PC-9 (cell line): ENCODE measurements around the gene HAL. TPM values are rescaled to one million over a fixed set of nuclear protein-coding genes. Genes with fewer than 3 reads are reported as not detected.

ENCODE experiments used
- BruUV-seq: library from RNA; stranded (reverse); fragments of 400-500 nt; replicated peaks from 2 replicates; lab custom pipeline; 2021; lab: Mats Ljungman, UMichigan
- CTCF ChIA-PET: fragments of 300-600 bp; sonication (Branson Sonifier 250); formaldehyde crosslinking; loops from one replicate; lab custom pipeline; 2022; ENCODE audit warnings: antibody characterized with exemption; lab: Charles Lee
- POLR2A ChIA-PET: fragments of 300-600 bp; sonication (Branson Sonifier 250); formaldehyde crosslinking; loops from one replicate; lab custom pipeline; 2022; ENCODE audit warnings: antibody characterized with exemption; ENCODE audit not compliant: unreplicated experiment; lab: Charles Lee
- DNase-seq, 2 experiments: peaks; one replicate each; pipeline versions ENCODE4 v3.0.0 to v3.0.0-alpha.2; 2015 to 2022; ENCODE audit warnings: mixed read lengths in 1 of 2
- H2AFZ ChIP-seq: fragments of 200-600 bp; sonication (generic); 2 replicates; pipeline ENCODE4 v1.8.1; 2017; ENCODE audit warnings: antibody characterized with exemption
- H3F3A ChIP-seq: fragments of 200-600 bp; sonication (generic); 2 replicates; pipeline ENCODE4 v1.8.1; 2017; ENCODE audit warnings: antibody characterized with exemption, mild to moderate bottlenecking, low read depth; ENCODE audit not compliant: insufficient read depth
- H3K27ac ChIP-seq: fragments of 200-600 bp; sonication (generic); 2 replicates; pipeline ENCODE4 v1.6.1; 2016; ENCODE audit warnings: mixed run types
- H3K27me3 ChIP-seq: fragments of 200-600 bp; sonication (generic); 2 replicates; pipeline ENCODE4 v1.6.1; 2016; ENCODE audit warnings: low read depth, mixed run types; ENCODE audit not compliant: insufficient read depth
- H3K36me3 ChIP-seq: fragments of 200-600 bp; sonication (generic); 2 replicates; pipeline ENCODE4 v1.6.1; 2016; ENCODE audit warnings: low read depth, mixed run types
- H3K4me1 ChIP-seq: fragments of 200-600 bp; sonication (generic); replicated peaks from 2 replicates; pipeline ENCODE4 v1.6.1; 2016; ENCODE audit warnings: mixed run types; ENCODE audit not compliant: insufficient read depth
- H3K4me2 ChIP-seq: fragments of 200-600 bp; sonication (generic); 2 replicates; pipeline ENCODE4 v1.6.1; 2017; ENCODE audit warnings: mixed run types
- H3K4me3 ChIP-seq: fragments of 200-600 bp; sonication (generic); 2 replicates; pipeline ENCODE4 v1.6.1; 2016; ENCODE audit warnings: mixed run types
- H3K79me2 ChIP-seq: fragments of 200-600 bp; sonication (generic); 2 replicates; pipeline ENCODE4 v1.6.1; 2017; ENCODE audit warnings: low read depth, mixed run types
- H3K9me2 ChIP-seq: fragments of 200-600 bp; sonication (generic); 2 replicates; pipeline ENCODE4 v1.8.1; 2017; ENCODE audit warnings: mild to moderate bottlenecking; ENCODE audit not compliant: insufficient read depth
- H3K9me3 ChIP-seq: fragments of 200-600 bp; sonication (generic); 2 replicates; pipeline ENCODE4 v1.8.1; 2016; ENCODE audit warnings: low read depth; ENCODE audit not compliant: insufficient read depth
- H4K20me1 ChIP-seq: fragments of 200-600 bp; sonication (generic); 2 replicates; pipeline ENCODE4 v1.8.1; 2017; ENCODE audit not compliant: insufficient read depth
- EZH2 ChIP-seq: fragments of 200-600 bp; sonication (generic); IDR thresholded peaks from 2 replicates; pipeline ENCODE4 v1.8.0; 2017; ENCODE audit warnings: antibody characterized with exemption, low read depth
- intact Hi-C: fragments of 100-400 bp; cut with micrococcal nuclease; formaldehyde crosslinking; loops from one replicate; pipeline ENCODE4 v1.10.0; 2022; ENCODE audit not compliant: unreplicated experiment
- total RNA-seq: library from RNA; stranded (reverse); gene quantifications from 2 replicates; pipeline ENCODE4 v1.2.3, GENCODE V29; 2021
- TF ChIP-seq, protein P1 (sequence below): fragments of 200-600 bp; sonication (generic); conservative IDR thresholded peaks from 2 replicates; pipeline ENCODE4 v1.6.1; 2017; ENCODE audit warnings: mixed run types, antibody characterized with exemption, mild to moderate bottlenecking, moderate library complexity

Gene HAL
- total RNA-seq, 1 experiment from 2014 or later, result 1.3 TPM

DNA sequence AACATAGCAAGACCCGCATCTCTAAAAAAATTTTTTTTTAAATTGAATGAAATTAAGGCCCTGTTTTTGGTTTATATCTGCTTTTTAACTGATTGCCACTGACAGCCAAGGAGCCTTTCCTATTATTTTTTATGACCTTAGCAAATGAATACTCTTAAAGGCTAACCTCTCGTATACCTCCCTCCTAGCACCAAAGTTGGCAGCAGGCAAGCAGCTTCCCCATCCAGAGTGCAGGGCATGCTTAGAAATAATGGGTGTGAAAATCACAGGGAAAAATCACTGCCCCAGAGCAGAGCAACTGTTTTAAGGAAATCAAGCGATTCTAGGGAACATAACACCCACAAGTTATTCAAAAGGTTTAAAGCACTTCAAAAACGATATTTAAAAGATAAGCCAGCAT, 20.7 kb downstream of the HAL start:
- Histone ChIP-seq H3K4me1 (peaks cover 4% of the 10 kb centered on the region), H3K9me3 (no peaks in the 10 kb centered on the region), H3F3A (no peaks in the 10 kb centered on the region), H3K27me3 (no peaks in the 10 kb centered on the region), H2AFZ (no peak overlapping the region), H3K4me2 (no peak overlapping the region), H3K36me3 (no peaks in the 10 kb centered on the region), H4K20me1 (no peaks in the 10 kb centered on the region), H3K27ac (no peak overlapping the region), H3K4me3 (no peak overlapping the region), H3K79me2 (no peaks in the 10 kb centered on the region), H3K9me2 (no peaks in the 10 kb centered on the region)
- POLR2A ChIA-PET, result no interaction called here
- BruUV-seq, result no TSS peak
- TF ChIP-seq, protein P1, sequence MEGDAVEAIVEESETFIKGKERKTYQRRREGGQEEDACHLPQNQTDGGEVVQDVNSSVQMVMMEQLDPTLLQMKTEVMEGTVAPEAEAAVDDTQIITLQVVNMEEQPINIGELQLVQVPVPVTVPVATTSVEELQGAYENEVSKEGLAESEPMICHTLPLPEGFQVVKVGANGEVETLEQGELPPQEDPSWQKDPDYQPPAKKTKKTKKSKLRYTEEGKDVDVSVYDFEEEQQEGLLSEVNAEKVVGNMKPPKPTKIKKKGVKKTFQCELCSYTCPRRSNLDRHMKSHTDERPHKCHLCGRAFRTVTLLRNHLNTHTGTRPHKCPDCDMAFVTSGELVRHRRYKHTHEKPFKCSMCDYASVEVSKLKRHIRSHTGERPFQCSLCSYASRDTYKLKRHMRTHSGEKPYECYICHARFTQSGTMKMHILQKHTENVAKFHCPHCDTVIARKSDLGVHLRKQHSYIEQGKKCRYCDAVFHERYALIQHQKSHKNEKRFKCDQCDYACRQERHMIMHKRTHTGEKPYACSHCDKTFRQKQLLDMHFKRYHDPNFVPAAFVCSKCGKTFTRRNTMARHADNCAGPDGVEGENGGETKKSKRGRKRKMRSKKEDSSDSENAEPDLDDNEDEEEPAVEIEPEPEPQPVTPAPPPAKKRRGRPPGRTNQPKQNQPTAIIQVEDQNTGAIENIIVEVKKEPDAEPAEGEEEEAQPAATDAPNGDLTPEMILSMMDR, result no peak
- no peak for TF ChIP-seq EZH2
- no peak for DNase-seq
- CTCF ChIA-PET, result no interaction called here
- intact Hi-C loops, result no loop called here

DNA sequence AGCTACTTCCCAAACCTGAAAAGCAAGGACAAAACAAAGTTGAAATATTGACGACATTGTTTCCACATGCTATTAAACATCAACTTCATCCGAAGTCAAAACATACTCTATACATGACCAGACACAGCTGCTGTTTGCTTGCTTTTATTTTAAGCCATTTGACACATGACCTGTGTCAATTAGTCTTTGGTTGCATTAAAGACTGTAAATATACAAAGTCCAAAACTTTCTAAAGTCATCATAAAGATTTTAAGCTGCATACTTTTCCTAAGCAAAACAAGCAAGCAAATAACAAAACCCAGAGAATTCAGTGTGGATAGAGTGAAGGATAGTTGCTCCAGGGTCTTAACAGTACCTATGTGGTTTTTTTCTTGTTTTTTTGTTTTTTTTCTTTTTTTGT, 21.8 kb downstream of the HAL start:
- no peaks in the 10 kb centered on the region for H3K36me3 ChIP-seq
- H3K9me2 ChIP-seq, result no peaks in the 10 kb centered on the region
- no peaks in the 10 kb centered on the region for H3K79me2 ChIP-seq
- H3K4me1 ChIP-seq, result peaks cover 4% of the 10 kb centered on the region
- POLR2A ChIA-PET, result no interaction called here
- no peak overlapping the region for H3K27ac ChIP-seq
- no peaks in the 10 kb centered on the region for H3K9me3 ChIP-seq
- intact Hi-C loops, result no loop called here
- no peaks in the 10 kb centered on the region for H3K27me3 ChIP-seq
- no TSS peak for BruUV-seq
- no peak overlapping the region for H3K4me3 ChIP-seq
- H2AFZ ChIP-seq, result no peak overlapping the region
- no peak overlapping the region for H3K4me2 ChIP-seq
- no peaks in the 10 kb centered on the region for H3F3A ChIP-seq
- CTCF ChIA-PET, result no interaction called here
- DNase-seq, result no peak
- no peaks in the 10 kb centered on the region for H4K20me1 ChIP-seq
- no peak for TF ChIP-seq EZH2
- TF ChIP-seq, protein P1, result no peak

DNA sequence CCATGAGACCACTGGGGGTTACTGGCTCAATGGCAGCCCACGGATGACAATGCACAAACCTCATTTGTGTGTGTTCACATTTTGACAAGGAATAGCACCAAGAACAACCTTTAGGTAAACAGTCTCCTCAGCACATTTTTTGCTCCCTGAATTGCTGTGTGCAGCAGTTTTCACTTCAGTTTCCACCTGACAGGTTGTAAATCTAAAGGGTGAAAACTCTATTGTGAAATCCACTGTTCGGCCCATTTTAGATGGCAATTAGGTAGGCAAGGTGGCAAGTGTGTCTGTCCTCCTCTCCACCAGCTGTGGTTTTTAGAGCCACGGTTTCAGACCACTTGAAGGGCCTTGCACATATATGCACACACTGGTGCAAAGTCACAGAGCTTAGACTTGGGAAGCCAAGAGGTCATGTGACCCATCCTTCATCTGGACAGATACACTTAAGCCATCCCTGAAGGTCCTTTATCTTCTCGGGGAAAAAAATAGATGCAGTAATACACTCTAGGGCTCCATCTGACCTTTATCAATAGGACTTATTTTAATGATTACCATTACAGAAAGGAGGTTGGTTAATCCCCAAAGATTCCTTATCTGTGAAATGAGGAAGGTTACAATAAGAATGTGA, 23.2 kb downstream of the HAL start:
- Histone ChIP-seq H3K27ac (no peak overlapping the region), H2AFZ (no peak overlapping the region), H3K4me3 (no peak overlapping the region), H3K79me2 (no peaks in the 10 kb centered on the region), H4K20me1 (no peaks in the 10 kb centered on the region), H3K9me2 (no peaks in the 10 kb centered on the region), H3K4me1 (peaks cover 4% of the 10 kb centered on the region), H3K36me3 (no peaks in the 10 kb centered on the region), H3K27me3 (no peaks in the 10 kb centered on the region), H3K9me3 (no peaks in the 10 kb centered on the region), H3F3A (no peaks in the 10 kb centered on the region), H3K4me2 (no peak overlapping the region)
- BruUV-seq, result no TSS peak
- intact Hi-C loops, result no loop called here
- ChIA-PET POLR2A (no interaction called here), CTCF (interaction anchor here (0.5 kb wide), 1 partner anchor 391 kb away, joined by 5 read pairs; no protein-coding TSS in a partner anchor)
- no peak for DNase-seq
- TF ChIP-seq, protein P1, result no peak
- no peak for TF ChIP-seq EZH2
